Skeletal muscle cell (primary cell): Measurements from ENCODE around the gene SOX10.

Experiments
- DNase-seq: peaks from one replicate; pipeline ENCODE4 v3.0.0-alpha.2; 2010; ENCODE audit warnings: low read depth
- H3K4me3 ChIP-seq: 2 replicates; pipeline ENCODE4 v1.5.1; 2011; ENCODE audit warnings: low read depth, mild to moderate bottlenecking, control low read depth, low read length, moderate library complexity

The SOX10 gene

DNA sequence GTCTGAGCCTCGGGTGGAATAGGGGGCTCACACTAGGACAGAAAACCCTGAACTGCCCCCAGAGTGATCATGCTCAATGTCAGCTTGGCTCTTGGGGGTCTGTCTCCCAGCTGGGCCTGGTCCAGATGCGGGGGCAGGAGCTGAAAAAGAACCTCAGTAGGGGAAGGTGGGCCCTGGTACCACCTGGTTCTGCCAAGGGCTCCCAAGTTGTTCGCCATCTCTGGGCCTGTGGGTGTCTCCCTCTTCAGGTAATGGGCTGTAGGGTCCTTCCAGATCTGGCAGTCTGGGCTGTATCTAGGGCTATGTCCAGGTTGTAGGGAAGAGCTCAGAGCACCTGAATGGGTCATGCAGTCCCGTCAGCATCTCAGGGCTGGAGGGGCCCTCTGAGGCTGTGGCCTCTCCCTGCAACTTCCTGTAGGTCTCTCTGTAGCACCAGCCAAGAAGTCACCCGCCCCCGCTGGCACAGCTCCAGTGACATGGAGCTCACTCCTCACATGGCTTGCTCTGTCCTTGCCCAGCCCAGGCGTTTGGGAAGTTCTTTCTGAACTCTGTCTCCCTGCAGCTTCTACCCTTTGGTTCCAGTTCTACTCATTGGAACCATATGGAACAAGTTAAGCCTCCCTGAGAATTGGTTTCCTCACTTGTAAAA, 33.0 kb upstream of the SOX10 start:
- DNase-seq: no peak
- H3K4me3 ChIP-seq: no peak overlapping the region

DNA sequence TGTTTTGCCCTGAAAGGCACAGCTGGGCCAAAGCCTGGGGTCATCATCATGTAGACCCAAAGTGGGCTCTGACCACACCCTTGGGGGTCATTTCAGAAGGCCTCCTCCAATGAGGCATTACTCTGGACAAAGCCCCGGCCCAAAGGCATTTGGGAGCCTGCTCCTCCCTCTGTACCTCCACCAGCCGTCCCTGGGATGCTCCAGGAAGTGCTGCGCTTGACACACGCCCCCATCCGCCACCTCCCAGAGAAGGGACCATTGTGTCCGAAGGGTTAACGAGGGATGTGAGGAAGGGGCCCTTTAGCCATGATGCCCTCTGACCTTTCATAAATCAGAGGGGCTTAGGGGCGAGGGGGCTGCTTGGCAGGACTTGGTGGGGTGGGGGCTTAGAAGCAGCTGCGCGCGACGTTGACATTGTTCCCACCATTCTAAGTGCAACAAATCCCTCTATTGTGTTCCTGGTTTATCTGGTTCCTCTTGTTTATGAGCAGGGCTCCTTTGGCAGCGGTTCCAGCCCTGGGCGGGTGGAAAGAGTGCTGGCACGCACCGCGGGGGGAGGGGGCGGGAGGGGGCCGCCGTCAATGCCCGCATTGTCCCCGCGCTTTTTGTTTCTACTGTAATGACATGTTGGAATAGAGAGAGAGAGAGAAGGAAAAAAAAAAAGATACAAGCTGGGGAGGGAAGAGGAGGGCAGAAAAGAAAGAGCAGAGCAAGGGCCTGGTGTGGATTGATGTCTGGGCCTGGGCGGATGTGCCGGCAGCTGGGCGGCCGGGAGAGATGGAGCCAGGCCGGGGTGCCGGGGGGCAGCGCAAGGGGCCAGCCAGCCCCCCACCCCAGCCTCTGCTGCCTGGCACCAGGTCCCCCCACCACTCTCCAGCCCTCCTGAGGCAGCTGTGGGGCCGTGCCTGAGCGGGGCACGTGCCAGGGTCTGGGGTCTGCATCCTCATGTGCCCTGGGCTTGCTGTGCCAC, 32.1 kb upstream of the SOX10 start:
- DNase-seq: no peak
- H3K4me3 ChIP-seq: no peak overlapping the region

DNA sequence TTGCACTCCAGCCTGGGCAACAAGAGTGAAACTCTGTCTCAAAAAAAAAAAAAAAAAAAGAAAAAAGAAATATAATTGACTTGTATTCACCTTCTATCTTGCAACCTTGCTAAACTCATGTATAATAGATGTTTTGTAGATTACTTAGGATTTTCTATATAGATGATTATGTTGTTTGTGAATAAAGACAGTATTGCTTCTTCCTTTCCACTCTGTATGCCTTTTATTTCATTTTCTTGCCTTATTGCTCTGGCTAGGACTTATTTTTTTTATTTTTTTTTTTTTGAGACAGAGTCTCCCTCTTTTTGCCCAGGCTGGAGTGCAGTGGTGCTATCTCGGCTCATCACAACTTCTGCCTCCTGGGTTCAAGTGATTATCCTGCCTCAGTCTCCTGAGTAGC, 29.7 kb upstream of the SOX10 start:
- DNase-seq: no peak
- no peak overlapping the region for H3K4me3 ChIP-seq

DNA sequence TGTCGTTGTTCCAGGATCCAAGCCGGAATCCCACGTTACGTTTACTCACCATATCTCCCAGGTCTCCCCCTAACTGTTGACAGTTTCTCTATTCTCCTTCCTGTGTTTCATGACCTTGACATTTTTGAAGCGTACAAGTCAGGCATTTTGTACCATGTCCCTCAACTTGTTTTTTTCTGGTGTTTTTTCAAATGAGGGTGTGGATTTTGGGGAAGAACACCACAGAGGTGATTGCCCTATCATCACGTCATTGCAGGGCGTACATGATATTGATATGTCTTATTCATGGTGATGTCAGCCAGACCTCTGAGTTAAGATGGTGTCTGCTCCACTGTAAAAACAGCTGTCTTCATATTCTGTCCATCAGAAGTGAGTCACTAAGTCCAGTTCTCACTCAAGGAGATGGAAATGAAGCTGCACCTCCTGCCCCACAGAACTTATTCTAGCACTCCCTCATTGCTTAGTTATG, 28.3 kb upstream of the SOX10 start:
- no peak for DNase-seq
- no peak overlapping the region for H3K4me3 ChIP-seq

DNA sequence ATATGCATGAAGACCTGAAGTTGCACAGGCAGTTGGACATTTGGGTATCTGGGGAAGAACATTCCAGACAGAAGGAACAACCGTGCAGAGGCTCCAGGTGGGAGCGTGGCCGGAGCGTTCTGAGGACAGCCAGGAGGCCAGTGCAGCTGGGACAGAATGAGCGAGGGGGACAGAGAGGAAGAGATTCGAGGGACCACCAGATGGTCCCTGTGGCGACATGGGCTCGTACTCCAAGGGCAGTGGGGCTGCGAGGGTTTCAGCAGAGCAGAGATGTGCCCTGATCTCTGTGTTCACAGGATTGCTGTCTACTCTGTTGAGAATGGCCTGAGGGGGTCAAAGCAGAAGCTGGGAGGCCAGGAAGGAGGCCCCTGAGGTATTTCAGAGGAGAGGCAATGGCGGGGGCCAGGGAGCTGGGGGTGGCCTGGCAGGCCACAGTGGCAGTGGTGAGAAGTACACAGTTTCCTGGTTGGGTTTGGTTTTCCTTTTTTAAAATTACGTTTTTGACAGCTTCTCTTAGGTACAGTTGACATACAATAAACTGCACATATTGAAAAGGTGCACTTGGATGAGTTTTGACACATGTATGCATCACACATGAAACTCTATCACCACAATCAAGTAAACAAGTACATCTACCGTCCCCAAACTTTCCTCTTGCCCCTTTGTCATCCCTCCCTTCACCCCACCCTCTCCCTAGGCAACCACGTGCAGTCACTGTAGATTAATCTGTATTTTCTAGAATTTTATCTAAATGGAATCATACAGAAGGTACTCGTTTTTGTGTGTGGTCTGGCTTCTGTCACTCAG, 24.8 kb upstream of the SOX10 start:
- H3K4me3 ChIP-seq: no peak overlapping the region
- no peak for DNase-seq

DNA sequence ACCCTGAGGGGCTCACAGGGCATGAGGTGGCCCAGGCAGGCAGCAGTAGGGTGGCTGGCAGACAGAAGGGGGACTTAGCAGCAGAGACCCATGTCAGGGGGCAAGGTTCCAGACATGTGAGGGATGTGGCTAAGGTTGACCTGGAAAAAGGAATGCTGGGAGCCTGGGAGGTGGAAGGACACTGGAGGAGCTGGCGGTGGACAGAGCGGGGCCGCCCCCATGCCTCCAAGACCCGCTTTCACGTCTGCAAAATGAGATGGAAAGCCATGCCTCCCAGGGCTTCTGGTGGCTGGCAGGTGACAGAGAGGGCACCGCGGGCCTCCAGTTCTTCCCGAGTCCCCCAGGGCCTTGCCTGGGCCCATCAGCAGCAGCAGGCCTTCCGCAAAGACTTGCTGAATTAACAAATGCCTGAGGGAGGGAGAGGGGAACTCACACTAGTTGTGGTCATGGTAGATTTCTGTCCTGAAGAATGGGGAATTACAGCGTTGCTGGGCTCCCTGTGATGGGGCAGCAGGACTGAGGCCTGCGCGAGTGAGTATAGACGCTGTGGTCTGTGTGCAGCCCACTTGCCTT, 23.1 kb upstream of the SOX10 start:
- no peak overlapping the region for H3K4me3 ChIP-seq
- no peak for DNase-seq

DNA sequence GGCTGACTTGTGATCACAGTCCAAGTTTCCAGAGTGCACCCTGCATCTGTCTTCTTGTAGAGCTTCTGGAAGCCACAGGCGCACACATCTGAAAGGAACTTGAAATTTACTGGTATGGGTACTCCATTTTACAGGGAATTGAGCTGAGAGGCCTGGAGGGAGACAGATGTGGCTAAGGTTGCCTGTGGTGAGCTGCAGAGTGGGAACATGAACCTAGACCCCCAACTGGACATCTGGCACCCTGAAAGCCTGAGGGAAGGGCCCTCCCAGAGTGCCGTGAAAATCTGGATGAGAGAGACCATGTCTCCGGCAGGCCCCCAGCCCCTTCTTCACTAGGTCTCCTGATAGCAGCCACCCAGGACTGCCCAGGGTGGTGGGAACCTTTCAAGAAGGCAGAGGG, 22.6 kb upstream of the SOX10 start:
- no peak overlapping the region for H3K4me3 ChIP-seq
- no peak for DNase-seq

DNA sequence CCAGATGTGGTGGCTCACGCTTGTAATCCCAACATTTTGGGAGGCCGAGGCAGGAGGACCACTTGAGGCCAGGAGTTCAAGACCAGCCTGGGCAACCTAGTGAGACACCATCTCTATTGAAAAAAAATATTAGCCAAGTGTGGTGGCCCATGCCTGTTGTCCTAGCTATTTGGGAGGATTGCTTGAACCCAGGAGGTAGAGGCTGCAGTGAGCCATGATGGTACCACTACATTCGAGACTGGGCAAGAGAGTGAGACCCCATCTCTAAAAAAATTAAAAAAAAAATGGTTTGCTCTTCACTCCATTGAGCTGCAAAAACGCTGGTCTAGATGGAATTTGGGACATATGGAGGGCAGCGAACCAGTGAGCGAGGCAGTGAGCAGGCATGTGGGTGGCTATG, 21.6 kb upstream of the SOX10 start:
- no peak for DNase-seq
- no peak overlapping the region for H3K4me3 ChIP-seq

DNA sequence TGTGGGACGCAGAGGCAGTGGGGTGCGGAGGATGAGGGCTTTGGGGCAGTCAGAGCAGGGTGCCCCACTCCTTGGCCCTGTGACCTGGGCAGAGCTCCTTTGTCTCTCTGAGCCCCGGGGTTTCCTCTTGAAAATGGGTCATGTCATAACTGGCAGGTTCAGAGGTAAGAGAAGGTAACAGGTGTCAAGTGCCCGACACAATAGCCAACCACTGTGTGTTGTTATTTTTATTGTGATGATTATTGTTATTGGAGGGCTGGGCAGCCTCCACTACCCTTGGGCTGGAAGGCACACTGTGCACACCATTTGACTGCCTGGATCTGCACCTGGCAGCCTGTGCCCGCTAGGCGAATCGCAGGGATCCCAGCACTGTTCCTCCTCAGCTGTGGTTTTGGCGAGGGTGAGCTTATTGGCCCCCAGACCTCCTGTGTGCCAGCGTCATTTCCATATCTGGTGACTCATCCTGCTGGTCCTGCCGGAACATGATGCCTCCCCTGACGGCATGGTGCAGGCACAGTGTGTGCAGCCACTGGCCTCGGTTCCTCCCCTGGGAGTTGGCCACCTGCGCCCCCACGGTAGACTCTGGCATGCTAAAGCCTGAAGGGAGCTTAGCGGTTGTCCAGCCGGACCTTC, 15.4 kb upstream of the SOX10 start:
- no peak overlapping the region for H3K4me3 ChIP-seq
- DNase-seq: peak; percentile 31

DNA sequence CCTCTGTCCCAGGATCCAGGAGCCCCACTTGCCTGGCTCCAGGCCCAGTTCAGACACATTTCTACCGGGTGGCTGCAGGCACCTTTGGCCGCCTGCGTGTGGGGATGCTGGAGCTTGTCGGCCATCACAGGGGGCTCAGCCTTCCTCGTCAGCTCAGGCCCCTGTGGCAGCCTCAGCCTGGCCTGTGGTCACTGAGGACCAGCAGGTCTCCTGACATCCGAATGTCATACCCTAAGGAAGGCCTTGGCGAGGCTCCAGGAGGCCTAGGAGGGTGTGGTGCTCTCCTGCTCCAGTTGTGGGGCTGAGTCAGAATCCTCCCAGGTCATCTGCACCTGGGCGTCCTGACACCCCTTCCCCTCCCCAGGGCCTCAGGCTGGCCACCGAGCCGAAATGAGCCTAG, 14.9 kb upstream of the SOX10 start:
- DNase-seq: no peak
- H3K4me3 ChIP-seq: no peak overlapping the region

DNA sequence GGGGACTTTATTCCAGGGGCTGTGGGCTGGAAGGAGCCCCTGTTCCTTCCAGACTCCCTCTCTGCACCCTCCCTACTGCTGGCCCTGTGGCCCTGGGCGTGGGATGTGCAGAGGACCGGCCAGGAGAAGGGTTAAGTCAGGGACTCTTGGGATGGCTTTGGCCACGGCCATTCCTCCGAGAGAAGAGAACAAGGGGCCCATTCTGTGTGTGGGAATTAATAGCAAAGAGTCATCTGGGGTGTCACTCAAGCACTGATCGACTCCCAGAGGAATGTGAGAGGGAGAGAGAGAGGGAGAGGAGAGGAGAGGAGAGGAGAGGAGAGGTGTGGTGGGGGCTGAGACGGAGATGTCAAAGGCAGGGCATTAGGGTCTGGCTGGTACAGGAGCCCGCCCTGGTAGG, 14.2 kb upstream of the SOX10 start:
- H3K4me3 ChIP-seq: no peak overlapping the region
- no peak for DNase-seq

DNA sequence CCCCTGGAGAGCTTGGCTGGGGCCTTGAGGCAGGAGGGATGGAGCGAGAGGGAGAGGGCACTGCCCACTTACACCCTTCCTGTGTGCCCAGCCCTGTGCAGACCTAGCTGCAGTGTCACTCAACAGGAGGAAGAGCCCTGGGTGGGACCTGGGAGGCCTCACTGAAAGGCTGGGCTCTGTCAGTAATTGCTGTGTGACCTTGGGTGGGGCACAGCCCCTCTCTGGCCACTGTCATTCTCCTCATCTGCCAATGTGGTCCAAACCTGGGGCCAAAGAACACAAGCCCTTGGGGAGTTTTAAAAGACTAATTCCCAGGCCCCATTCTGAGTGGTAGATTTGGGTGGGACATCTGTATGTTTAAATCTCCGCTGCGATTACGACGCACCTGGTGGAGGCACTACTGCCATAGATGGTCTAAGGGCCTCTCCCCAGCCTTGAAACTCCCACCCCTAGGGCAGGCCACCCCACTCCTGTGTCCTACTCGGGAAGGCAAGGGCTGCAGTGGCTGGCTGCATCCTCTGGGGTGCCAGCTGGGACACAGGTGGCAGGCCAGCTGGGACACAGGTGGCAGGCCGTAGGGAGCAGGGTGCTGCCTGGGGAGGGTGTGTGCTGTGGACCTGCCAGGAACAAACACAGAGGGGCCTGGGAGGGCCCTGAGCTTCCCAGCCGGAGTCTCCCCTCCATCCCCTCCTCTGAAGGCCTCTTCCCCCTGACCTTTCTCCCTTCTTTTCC, 12.3 kb upstream of the SOX10 start:
- H3K4me3 ChIP-seq: no peak overlapping the region
- no peak for DNase-seq

DNA sequence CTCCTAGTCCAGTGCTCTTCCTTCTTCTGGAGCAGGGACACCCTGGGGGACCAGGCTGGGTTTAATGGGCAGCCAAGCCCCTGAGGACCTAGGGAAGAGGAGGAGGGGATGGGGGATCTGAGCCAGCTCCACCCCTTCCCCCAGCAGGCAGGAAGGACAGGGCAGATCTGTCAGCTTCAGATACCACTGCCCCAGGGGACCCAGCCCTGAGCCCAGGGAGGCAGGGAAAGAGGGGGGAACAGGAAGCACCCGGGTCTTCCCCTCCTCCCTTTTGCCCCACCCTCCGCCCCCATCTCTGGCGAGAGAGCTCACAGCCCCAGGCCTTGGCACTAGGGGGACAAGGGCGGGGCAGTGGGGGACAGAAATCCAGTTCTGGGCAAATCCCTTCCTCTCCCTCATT, 11.7 kb upstream of the SOX10 start:
- H3K4me3 ChIP-seq: no peak overlapping the region
- DNase-seq: no peak

DNA sequence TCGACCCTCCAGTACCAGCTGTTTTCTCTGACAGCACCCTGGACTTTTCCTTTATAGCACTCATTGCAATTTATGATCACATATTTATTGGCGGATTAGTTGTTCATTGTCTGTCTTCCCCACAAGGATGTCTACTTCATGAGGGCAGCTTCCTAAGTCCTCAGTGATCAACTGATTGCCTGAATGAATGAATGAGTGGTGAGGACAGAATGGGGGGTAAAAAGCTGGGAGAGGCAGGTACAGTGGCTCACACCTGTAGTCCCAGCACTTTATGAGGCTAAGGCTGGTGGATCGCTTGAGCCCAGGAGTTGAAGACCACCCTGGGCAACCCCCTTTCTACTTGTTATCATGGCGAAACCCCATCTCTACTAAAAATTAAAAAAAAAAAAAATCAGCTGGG, 11.1 kb upstream of the SOX10 start:
- DNase-seq: no peak
- no peak overlapping the region for H3K4me3 ChIP-seq

DNA sequence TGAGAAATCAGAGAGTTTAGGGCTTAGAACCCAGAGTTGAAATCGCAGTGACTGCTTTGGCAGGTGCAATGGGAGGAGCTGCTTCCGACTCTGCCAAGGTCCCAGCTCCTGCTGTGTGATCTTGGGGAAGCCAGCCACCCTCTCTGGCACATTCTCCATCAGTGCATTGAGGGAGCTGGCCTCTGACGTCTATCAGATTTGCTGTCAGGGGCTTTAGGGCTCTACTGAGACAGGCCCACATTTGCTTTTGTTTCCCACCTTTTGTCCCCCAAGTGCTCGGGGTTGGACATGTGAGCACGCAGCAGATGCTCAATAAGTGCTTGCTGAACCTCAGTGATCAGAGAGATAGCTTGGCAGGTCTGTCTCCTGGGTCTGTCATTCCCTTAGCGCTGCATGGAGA, 10.6 kb upstream of the SOX10 start:
- no peak overlapping the region for H3K4me3 ChIP-seq
- no peak for DNase-seq

DNA sequence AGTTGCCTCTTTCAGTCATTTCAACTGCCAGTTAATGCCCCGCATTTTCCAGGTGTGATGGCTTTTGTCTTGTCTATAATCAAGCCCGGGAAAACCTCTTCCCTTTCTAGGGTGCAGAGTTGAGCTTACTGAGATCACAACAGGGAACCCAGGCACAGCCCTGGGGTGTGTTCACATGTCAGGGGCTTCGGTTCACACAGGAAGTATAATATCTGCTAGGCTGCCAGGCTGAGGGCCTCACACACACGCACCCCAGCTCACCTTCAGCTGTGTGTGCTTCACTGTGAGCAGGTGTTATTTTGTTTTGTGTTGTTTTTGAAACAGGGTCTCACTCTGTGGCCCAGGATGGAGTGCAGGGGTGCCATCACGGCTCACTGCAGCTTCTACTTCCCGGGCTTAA, 9.7 kb upstream of the SOX10 start:
- H3K4me3 ChIP-seq: no peak overlapping the region
- DNase-seq: no peak

DNA sequence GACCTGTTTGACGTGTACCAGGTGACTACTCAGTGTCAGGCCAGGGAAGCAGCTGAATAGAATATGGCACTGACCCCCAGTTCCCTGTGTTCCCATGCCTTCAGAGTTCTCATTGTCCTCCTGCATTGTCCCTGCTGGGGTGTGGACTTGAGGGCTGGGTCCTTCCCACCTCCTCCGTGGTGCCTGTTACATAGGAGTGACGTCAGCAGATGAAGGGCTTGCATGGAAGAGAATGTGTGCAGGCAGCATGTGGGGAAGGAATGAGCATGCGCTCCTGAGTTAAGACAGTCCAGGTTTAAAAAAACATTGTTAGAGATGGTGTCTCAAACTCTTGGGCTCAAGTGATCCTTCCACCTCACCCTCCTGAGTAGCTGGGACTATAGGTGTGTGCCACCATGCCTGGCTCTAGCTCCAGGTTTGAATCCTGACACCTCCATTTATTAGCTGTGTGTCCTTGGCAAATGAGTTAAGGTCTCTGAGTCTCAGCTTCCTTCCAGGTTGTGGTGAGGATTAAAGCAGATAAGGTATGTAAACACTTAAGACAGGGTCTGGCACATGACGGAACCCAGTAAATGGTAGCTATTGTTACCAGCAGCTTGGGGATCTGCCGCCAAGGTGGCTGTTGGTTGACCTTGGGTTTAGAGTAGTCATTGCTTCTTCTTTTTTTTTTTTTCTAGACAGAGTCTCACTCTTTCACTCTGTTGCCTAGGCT, 7.5 kb upstream of the SOX10 start:
- no peak for DNase-seq
- no peak overlapping the region for H3K4me3 ChIP-seq

DNA sequence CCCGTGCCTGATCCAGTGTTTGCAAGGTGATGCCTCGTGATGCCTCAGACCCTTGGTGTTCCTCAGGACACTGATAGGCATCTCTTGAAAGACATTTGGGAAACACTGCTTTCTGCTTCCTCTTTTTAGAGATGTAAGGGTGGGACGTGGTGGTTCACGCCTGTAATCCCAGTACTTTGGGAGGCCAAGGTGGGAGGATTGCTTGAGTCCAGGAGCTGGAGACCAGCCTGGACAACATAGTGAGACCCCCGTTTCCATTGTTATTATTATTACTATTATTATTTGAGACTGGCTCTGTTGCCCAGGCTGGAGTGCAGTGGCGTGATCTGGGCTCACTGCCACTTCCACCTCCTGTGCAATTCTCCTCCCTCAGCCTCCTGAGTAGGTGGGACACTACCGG, 6.5 kb upstream of the SOX10 start:
- H3K4me3 ChIP-seq: no peak overlapping the region
- no peak for DNase-seq
